SKM-1 treated with dmso at 0.1 percent for 144 hours (cell line): ENCODE measurements around the gene TYW1.
"Not testable (repeated sequence)": the region's sequence is repeated elsewhere in the genome, so short reads cannot be mapped to it uniquely, and the experiment has no call there.

Experiments
- DNase-seq: peaks from one replicate; lab custom pipeline; 2025; ENCODE audit not compliant: unreplicated experiment; lab: John Stamatoyannopoulos, UW

TYW1 gene

DNA sequence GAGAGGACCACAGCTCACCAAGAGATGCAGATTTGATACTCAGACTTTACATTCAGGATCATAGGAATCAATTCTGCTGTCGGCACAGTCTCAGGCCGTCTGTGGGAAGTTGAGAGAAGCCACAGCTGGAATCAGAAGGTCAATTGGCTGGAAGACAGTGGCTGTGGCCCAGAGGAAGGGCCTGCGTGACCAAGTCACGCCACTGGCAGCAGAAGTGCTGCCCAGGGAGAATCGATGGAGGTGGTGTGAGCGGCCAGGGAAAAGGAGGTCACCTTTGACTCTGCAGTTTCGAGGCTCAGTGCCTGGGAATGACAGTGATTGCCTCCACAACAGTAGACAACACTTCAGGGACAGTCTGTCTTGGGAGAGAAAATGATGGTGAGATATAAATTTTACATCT lies 239.6 kb downstream of the TYW1 start:
- not testable (repeated sequence) for DNase-seq

DNA sequence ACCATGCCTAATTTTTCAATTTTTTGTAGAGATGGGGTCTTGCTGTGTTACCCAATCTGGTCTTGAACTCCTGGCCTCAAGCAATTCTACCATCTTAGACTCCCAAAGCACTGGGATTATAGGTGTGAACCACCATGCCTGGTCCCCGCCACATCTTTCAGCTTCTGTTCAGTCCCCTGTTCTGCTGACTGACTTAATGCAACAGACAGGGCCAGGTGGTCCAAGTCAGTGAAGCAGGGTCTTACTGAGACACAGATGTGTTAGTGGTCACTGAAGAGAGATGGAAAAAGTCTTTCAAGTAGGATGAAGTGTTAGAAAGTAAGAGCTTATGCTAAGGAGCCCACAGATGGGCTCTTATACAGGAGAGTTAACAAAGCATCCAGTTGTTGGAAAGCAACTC lies 246.2 kb downstream of the TYW1 start:
- not testable (repeated sequence) for DNase-seq

DNA sequence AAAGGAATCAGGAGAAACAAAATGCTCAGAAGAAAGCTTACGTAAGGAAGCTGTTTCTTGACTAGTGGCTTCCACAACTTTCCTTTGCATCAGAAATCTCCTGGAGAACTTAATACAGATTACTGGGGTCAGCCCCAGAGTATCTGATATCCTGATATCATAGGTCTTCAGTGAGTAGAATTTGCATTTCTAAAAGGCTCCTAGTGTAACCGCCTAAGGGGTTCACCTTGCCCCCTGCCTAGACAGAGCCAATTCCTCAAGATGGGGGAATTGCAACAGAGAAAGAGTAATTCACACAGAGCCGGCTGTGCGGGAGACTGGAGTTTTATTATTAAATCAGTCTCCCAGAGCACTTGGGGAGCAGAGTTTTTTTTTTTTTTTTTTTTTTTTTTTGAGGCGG lies 251.7 kb downstream of the TYW1 start:
- not testable (repeated sequence) for DNase-seq

- peak; percentile 5 for DNase-seq
Measured at GRCh38 chr7:67251986-67252558, 255.4 kb downstream of the TYW1 start.

DNA sequence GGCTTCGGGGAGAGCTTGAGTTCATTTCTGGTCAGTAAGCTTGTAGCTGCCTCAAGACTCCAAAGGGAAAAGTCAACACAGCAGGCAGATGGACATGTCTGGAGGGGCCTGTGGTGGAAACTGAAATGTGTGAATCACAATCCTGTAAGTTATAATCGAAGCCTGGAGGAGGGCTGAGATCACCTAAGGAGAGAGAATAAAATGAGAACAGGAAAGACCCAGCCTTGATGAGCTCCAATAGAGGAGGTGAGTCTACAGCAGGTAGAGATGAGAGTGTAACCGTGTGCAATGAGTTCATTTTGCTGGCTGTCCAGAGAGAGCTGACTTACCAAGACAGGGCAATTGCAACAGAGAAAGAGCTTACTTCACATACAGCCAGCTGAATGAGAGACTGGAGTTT lies 258.4 kb downstream of the TYW1 start:
- DNase-seq: not testable (repeated sequence)

- DNase-seq: not testable (repeated sequence)
Measured at GRCh38 chr7:67257779-67258178, 261.1 kb downstream of the TYW1 start.

DNA sequence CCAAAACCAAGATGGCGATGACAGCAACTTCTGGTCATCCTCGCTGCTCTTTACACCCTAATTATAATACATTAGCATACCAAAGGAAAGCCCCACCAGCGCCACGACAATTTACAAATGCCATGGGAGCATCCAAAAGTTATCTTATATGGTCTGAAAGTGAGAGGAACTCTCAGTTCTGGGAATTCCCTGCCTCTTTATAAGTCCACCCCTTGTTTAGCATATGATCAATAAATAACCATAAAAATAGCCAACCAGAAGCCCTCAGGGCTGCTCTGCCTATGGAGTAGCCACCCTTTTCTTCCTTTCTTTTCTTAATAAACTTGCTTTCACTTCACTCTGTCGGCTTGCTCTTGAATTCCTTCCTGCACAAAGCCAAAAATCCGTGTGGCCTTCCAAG lies 262.7 kb downstream of the TYW1 start:
- not testable (repeated sequence) for DNase-seq

GRCh38 chr7:67260166-67260586 lies 263.5 kb downstream of the TYW1 start:
- not testable (repeated sequence) for DNase-seq

- DNase-seq: peak; percentile 8
Measured at GRCh38 chr7:67264000-67264399, 267.4 kb downstream of the TYW1 start.

- not testable (repeated sequence) for DNase-seq
Measured at GRCh38 chr7:67266070-67266469, 269.4 kb downstream of the TYW1 start.

DNA sequence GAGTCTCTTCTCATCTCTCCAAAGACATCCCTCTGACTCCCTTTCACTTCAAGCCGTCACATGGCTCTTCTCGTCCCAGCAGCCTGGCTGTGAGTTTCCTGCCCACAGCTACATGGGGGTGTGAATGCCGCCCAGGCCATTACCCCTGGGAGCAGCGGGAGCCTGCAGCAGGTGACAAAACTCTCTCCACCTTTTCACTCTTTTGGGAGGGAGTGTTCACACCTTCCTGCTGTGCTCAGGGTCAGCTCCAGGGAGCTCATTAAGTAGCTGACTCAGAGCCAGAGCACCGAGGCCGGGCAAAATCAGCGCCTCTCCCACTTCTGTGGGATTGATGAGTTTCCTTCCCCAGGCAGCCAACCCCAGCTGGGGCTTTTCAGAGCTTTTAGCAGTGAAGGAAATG lies 271.3 kb downstream of the TYW1 start:
- DNase-seq: no peak

GRCh38 chr7:67269916-67270315 lies 273.3 kb downstream of the TYW1 start:
- not testable (repeated sequence) for DNase-seq
